ENCODE measurements around the gene BCAS2.

DNA sequence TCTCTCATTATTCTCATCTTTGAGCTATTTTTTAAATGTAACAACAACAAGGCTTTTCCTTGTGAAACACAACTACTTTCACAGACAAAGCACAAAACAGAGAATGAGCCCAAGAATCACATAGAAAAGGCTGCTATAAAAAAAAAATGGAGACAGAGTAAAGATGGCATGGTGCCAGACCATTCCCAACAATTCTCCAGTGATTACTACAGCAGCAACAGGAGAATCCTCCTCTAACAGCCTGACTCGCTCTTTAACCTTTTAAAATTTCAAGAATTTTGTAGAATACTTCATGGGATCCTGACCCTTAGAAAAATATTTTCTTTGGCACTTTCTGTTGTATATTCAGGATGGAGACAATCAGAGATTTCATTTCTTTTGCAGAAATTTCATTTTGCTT is 3.8 kb upstream of the BCAS2 start:
- TF ChIP-seq, protein P1, sequence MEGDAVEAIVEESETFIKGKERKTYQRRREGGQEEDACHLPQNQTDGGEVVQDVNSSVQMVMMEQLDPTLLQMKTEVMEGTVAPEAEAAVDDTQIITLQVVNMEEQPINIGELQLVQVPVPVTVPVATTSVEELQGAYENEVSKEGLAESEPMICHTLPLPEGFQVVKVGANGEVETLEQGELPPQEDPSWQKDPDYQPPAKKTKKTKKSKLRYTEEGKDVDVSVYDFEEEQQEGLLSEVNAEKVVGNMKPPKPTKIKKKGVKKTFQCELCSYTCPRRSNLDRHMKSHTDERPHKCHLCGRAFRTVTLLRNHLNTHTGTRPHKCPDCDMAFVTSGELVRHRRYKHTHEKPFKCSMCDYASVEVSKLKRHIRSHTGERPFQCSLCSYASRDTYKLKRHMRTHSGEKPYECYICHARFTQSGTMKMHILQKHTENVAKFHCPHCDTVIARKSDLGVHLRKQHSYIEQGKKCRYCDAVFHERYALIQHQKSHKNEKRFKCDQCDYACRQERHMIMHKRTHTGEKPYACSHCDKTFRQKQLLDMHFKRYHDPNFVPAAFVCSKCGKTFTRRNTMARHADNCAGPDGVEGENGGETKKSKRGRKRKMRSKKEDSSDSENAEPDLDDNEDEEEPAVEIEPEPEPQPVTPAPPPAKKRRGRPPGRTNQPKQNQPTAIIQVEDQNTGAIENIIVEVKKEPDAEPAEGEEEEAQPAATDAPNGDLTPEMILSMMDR (conservative IDR thresholded peaks at IDR 0.05): no peak
- TF ChIP-seq ZFX (IDR thresholded peaks at IDR 0.05): no peak

Measured in C4-2B (cell line).